H9 (cell line): Measurements from ENCODE around the gene DGCR8. TPM values are rescaled to one million over a fixed set of nuclear protein-coding genes. Genes with fewer than 3 reads are reported as not detected.
A peak's percentile ranks its signal among the peaks of the same experiment; 100 is the strongest.
"Not testable (repeated sequence)": the region's sequence is repeated elsewhere in the genome, so short reads cannot be mapped to it uniquely, and the experiment has no call there.

Source experiments
- DNase-seq: peaks from one replicate; pipeline ENCODE4 v3.0.0-alpha.2; 2017
- H2AFZ ChIP-seq: one replicate; pipeline ENCODE4 v1.6.1; 2013; ENCODE audit warnings: mild to moderate bottlenecking, low read length, control low read depth, moderate library complexity
- H2AK5ac ChIP-seq: 2 replicates; pipeline ENCODE4 v1.6.1; 2013; ENCODE audit warnings: low read length, control low read depth, mixed read lengths; ENCODE audit not compliant: insufficient read length
- H2BK120ac ChIP-seq: one replicate; pipeline ENCODE4 v1.6.1; 2013; ENCODE audit warnings: low read depth, mild to moderate bottlenecking, low read length, control low read depth, inconsistent platforms; ENCODE audit not compliant: poor library complexity, severe bottlenecking
- H2BK12ac ChIP-seq: 2 replicates; pipeline ENCODE4 v1.6.1; 2013; ENCODE audit warnings: low read length, control low read depth, mixed read lengths, low read depth; ENCODE audit not compliant: insufficient read length
- H2BK15ac ChIP-seq: 2 replicates; pipeline ENCODE4 v1.6.1; 2013; ENCODE audit warnings: low read depth, low read length, control low read depth
- H2BK20ac ChIP-seq: one replicate; pipeline ENCODE4 v1.6.1; 2013; ENCODE audit warnings: low read depth, mild to moderate bottlenecking, low read length, control low read depth, inconsistent platforms; ENCODE audit not compliant: poor library complexity, severe bottlenecking
- H2BK5ac ChIP-seq: 2 replicates; pipeline ENCODE4 v1.6.1; 2013; ENCODE audit warnings: low read length, control low read depth, mixed read lengths; ENCODE audit not compliant: insufficient read length
- H3K14ac ChIP-seq: 2 replicates; pipeline ENCODE4 v1.6.1; 2013; ENCODE audit warnings: low read length, control low read depth; ENCODE audit not compliant: insufficient read depth
- H3K18ac ChIP-seq: 2 replicates; pipeline ENCODE4 v1.6.1; 2013; ENCODE audit warnings: low read depth, mild to moderate bottlenecking, mixed read lengths, low read length, control low read depth; ENCODE audit not compliant: insufficient read length
- H3K23ac ChIP-seq: 2 replicates; pipeline ENCODE4 v1.6.1; 2013; ENCODE audit warnings: low read length, control low read depth, mixed read lengths, low read depth; ENCODE audit not compliant: insufficient read length
- H3K23me2 ChIP-seq: 2 replicates; pipeline ENCODE4 v1.6.1; 2013; ENCODE audit warnings: low read depth, mild to moderate bottlenecking, mixed read lengths, low read length, control low read depth; ENCODE audit not compliant: insufficient read length, poor library complexity, severe bottlenecking
- H3K27ac ChIP-seq: 2 replicates; pipeline ENCODE4 v1.5.1; 2013; ENCODE audit warnings: low read length, control low read depth, mixed read lengths, low read depth; ENCODE audit not compliant: insufficient read length
- H3K27me3 ChIP-seq: 2 replicates; pipeline ENCODE4 v1.6.1; 2013; ENCODE audit warnings: low read length, control low read depth, inconsistent platforms; ENCODE audit not compliant: insufficient read depth
- H3K4ac ChIP-seq: 2 replicates; pipeline ENCODE4 v1.6.1; 2013; ENCODE audit warnings: low read depth, mild to moderate bottlenecking, control low read depth, inconsistent platforms, low read length, moderate library complexity
- H3K4me1 ChIP-seq: 2 replicates; pipeline ENCODE4 v1.6.1; 2013; ENCODE audit warnings: low read length, control low read depth, inconsistent platforms; ENCODE audit not compliant: insufficient read depth
- H3K4me2 ChIP-seq: 2 replicates; pipeline ENCODE4 v1.6.1; 2013; ENCODE audit warnings: low read length, control low read depth, mixed read lengths; ENCODE audit not compliant: insufficient read length, insufficient read depth
- H3K56ac ChIP-seq: 2 replicates; pipeline ENCODE4 v1.6.1; 2013; ENCODE audit warnings: low read depth, mild to moderate bottlenecking, mixed read lengths, low read length, control low read depth; ENCODE audit not compliant: insufficient read length
- H3K79me1 ChIP-seq: 2 replicates; pipeline ENCODE4 v1.6.1; 2013; ENCODE audit warnings: low read depth, mild to moderate bottlenecking, moderate library complexity, low read length, control low read depth, inconsistent platforms; ENCODE audit not compliant: insufficient read depth, poor library complexity, severe bottlenecking
- H3K79me2 ChIP-seq: 2 replicates; pipeline ENCODE4 v1.6.1; 2013; ENCODE audit warnings: low read length, control low read depth, inconsistent platforms; ENCODE audit not compliant: insufficient read depth
- H3K9ac ChIP-seq: 2 replicates; pipeline ENCODE4 v1.6.1; 2013; ENCODE audit warnings: low read length, control low read depth, mixed read lengths; ENCODE audit not compliant: insufficient read length; ENCODE audit errors: extremely low read depth
- H3K9me3 ChIP-seq: one replicate; pipeline ENCODE4 v1.6.1; 2013; ENCODE audit warnings: low read depth, low read length, inconsistent platforms; ENCODE audit not compliant: control insufficient read depth
- H3T11ph ChIP-seq: one replicate; pipeline ENCODE4 v1.6.1; 2013; ENCODE audit warnings: mild to moderate bottlenecking, low read length, control low read depth, inconsistent platforms
- H4K20me1 ChIP-seq: one replicate; pipeline ENCODE4 v1.6.1; 2013; ENCODE audit not compliant: control insufficient read depth, insufficient read length, insufficient read depth
- H4K5ac ChIP-seq: 2 replicates; pipeline ENCODE4 v1.6.1; 2013; ENCODE audit warnings: low read depth, mild to moderate bottlenecking, mixed read lengths, low read length, control low read depth; ENCODE audit not compliant: insufficient read length
- H4K8ac ChIP-seq: replicated peaks from 2 replicates; pipeline ENCODE4 v1.6.1; 2013; ENCODE audit warnings: low read length, control low read depth, mixed read lengths, low read depth; ENCODE audit not compliant: insufficient read length
- H4K91ac ChIP-seq: 2 replicates; pipeline ENCODE4 v1.6.1; 2013; ENCODE audit warnings: low read depth, mild to moderate bottlenecking, moderate library complexity, mixed read lengths, low read length, control low read depth; ENCODE audit not compliant: insufficient read length
- H3K27ac Mint-ChIP-seq, 3 experiments: 2 replicates in 2 of 3; 3 replicates in 1 of 3; pipeline ENCODE4 v1.8.0; 2020 to 2021; ENCODE audit warnings: mixed read lengths in 3 of 3, mild to moderate bottlenecking in 1 of 3, moderate library complexity in 1 of 3
- H3K27me3 Mint-ChIP-seq: 2 replicates; pipeline ENCODE4 v1.8.0; 2021; ENCODE audit warnings: low read depth, mild to moderate bottlenecking, moderate library complexity, mixed read lengths
- H3K36me3 Mint-ChIP-seq, 3 experiments: 2 replicates in 2 of 3; 3 replicates in 1 of 3; pipeline ENCODE4 v1.8.0; 2020 to 2021; ENCODE audit warnings: low read depth in 3 of 3, mixed read lengths in 3 of 3; ENCODE audit not compliant: insufficient read depth in 1 of 3
- H3K4me1 Mint-ChIP-seq, 2 experiments: 2 replicates each; pipeline ENCODE4 v1.8.0; 2020; ENCODE audit warnings: mixed read lengths in 2 of 2
- H3K4me3 Mint-ChIP-seq, 2 experiments: 2 replicates in 1 of 2; 3 replicates in 1 of 2; pipeline ENCODE4 v1.8.0; 2020 to 2021; ENCODE audit warnings: mild to moderate bottlenecking in 2 of 2, mixed read lengths in 2 of 2, moderate library complexity in 1 of 2
- H3K9me3 Mint-ChIP-seq, 2 experiments: 2 replicates in 1 of 2; 3 replicates in 1 of 2; pipeline ENCODE4 v1.8.0; 2020; ENCODE audit warnings: mild to moderate bottlenecking in 2 of 2, mixed read lengths in 2 of 2, moderate library complexity in 1 of 2
- CTCF ChIP-seq: fragments of 200-600 bp; sonication (generic); conservative IDR thresholded peaks from 3 replicates; pipeline ENCODE4 v1.8.0; 2021; ENCODE audit warnings: antibody characterized with exemption, mild to moderate bottlenecking
- WGBS: extraction: QIAGEN DNeasy Blood & Tissue Kit; methylation state at CpG from one replicate; pipeline ENCODE4 v1.1.7; 2013; ENCODE audit warnings: missing lambda C conversion rate, low lambda C conversion rate, mixed read lengths; ENCODE audit not compliant: insufficient read length; ENCODE audit errors: extremely low coverage; 5-methylcytosine and 5-hydroxymethylcytosine counted together
- total RNA-seq: library from RNA; stranded (reverse); gene quantifications from 2 replicates; pipeline ENCODE4 v1.2.1, GENCODE V29; 2021

The DGCR8 gene
- total RNA-seq, 1 experiment from 2014 or later: 74.5 TPM

- Histone ChIP-seq H2BK120ac (no peak overlapping the region), H3K79me2 (no peaks in the 10 kb centered on the region), H2BK15ac (no peak overlapping the region), H3K9me3 (no peaks in the 10 kb centered on the region), H3T11ph (no peak overlapping the region), H3K4me2 (no peak overlapping the region), H4K5ac (no peak overlapping the region), H3K56ac (no peak overlapping the region), H3K79me1 (no peaks in the 10 kb centered on the region), H4K8ac (no peak overlapping the region), H3K23ac (no peak overlapping the region), H2BK20ac (no peak overlapping the region), H3K14ac (peak overlapping the region; percentile 4; the same call in 1 of the 2 replicates), H3K4ac (no peak overlapping the region), H3K27ac (no peak overlapping the region), H2AK5ac (no peak overlapping the region), H2BK5ac (no peak overlapping the region), H2AFZ (no peak overlapping the region), H4K91ac (no peak overlapping the region), H3K18ac (no peak overlapping the region), H2BK12ac (no peak overlapping the region), H4K20me1 (no peaks in the 10 kb centered on the region), H3K9ac (no peak overlapping the region), H3K23me2 (peaks cover under 1% of the 10 kb centered on the region), H3K4me1 (no peaks in the 10 kb centered on the region), H3K27me3 (no peaks in the 10 kb centered on the region)
- H3K27me3 Mint-ChIP-seq: no peaks in the 10 kb centered on the region
- peaks cover 0 to 3% (median 0%) of the 10 kb centered on the region in 3 experiments; a peak in 1 of 7 replicates for H3K36me3 Mint-ChIP-seq
- peak; percentile 88 for DNase-seq
- WGBS: no CpG with 5 or more reads among the region's 9 CpGs
- H3K27ac Mint-ChIP-seq: peak overlapping the region in 1 of 3 experiments; percentile 49; a peak in 1 of 7 replicates
- peaks cover 2 to 13% of the 10 kb centered on the region in 2 experiments; a peak in 4 of 5 replicates for H3K9me3 Mint-ChIP-seq
- TF ChIP-seq CTCF: no peak
- no peak overlapping the region for H3K4me3 Mint-ChIP-seq
- H3K4me1 Mint-ChIP-seq: peaks cover 4 to 11% of the 10 kb centered on the region in 2 experiments
Observed at GRCh38 chr22:20159076-20159475, 79.0 kb downstream of the DGCR8 start.

GRCh38 chr22:20159531-20159930 lies 79.5 kb downstream of the DGCR8 start:
- H2AFZ ChIP-seq, H3K4ac ChIP-seq, H3K56ac ChIP-seq, H3K4me1 ChIP-seq, H4K8ac ChIP-seq, H2BK20ac ChIP-seq, H3K27me3 ChIP-seq, H3K79me1 ChIP-seq, H3K9ac ChIP-seq, H4K91ac ChIP-seq, H3K36me3 Mint-ChIP-seq, H3K9me3 ChIP-seq, H4K20me1 ChIP-seq, H3K27ac Mint-ChIP-seq, H3K27me3 Mint-ChIP-seq, H3K23ac ChIP-seq, H3K4me1 Mint-ChIP-seq, DNase-seq, H3K79me2 ChIP-seq, H3K18ac ChIP-seq, H3K4me3 Mint-ChIP-seq, H3K27ac ChIP-seq, H2BK5ac ChIP-seq, H3K23me2 ChIP-seq, H2BK12ac ChIP-seq, H4K5ac ChIP-seq, H2BK120ac ChIP-seq, H2BK15ac ChIP-seq, H3T11ph ChIP-seq, H2AK5ac ChIP-seq, H3K4me2 ChIP-seq: not testable (repeated sequence)
- no CpG with 5 or more reads among the region's 14 CpGs for WGBS
- 0 out of 2 replicates have a peak overlapping the region, but pooled peaks have one; percentile 4 for H3K14ac ChIP-seq
- H3K9me3 Mint-ChIP-seq: peaks cover 6 to 17% of the 10 kb centered on the region in 2 experiments; a peak in 4 of 5 replicates
